ENCODE data around the gene HTRA3. TPM values are rescaled to one million over a fixed set of nuclear protein-coding genes. Genes with fewer than 3 reads are reported as not detected.

The HTRA3 gene
- total RNA-seq, 1 donor, result 0.86 TPM

DNA sequence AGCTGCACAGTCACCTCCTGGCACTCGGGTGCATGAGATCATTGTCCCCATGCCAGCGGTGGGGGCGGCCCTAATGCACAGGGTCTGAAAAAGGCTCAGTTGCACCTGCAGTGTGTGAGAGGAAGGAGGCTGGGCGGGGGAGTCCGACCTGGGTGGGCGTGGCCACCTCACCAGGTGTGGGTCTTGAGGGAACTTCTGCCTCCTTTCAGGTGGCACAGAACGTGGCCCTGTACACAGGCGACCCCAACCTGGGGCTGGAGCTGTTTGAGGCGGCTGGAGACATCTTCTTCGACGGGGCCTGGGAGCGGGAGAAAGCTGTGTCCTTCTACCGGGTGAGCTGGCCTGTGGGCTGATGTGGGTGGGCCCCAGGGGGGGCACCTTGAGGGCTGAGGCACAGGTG lies 34.3 kb upstream of the HTRA3 start:
- H3K4me3 ChIP-seq (ENCODE audit: low read depth, low read length), result no peak overlapping the region
- DNase-seq (ENCODE audit: low read depth), result no peak
- TF ChIP-seq, protein P1, sequence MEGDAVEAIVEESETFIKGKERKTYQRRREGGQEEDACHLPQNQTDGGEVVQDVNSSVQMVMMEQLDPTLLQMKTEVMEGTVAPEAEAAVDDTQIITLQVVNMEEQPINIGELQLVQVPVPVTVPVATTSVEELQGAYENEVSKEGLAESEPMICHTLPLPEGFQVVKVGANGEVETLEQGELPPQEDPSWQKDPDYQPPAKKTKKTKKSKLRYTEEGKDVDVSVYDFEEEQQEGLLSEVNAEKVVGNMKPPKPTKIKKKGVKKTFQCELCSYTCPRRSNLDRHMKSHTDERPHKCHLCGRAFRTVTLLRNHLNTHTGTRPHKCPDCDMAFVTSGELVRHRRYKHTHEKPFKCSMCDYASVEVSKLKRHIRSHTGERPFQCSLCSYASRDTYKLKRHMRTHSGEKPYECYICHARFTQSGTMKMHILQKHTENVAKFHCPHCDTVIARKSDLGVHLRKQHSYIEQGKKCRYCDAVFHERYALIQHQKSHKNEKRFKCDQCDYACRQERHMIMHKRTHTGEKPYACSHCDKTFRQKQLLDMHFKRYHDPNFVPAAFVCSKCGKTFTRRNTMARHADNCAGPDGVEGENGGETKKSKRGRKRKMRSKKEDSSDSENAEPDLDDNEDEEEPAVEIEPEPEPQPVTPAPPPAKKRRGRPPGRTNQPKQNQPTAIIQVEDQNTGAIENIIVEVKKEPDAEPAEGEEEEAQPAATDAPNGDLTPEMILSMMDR (IDR thresholded peaks at IDR 0.05; ENCODE audit: insufficient read depth, low read depth, low read length), result no peak

DNA sequence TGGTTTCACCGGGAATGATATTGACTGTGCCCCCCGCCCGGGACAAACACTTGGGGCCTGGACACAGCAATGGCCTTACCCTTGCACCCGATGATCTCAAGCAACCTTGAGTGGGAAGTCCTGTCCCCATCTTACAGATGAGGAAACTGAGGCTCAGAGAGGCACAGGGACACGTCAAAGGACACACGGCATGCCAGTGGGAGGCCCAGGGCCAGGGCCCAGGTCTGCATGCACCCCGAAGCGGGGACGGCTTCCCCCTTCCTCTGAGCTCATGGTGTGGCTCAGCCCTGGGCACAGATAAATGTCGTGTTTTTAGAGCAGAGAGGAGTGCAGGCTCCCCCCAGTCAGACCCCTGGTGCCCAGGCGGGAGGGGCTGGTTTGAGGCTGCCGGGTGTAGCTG lies 33.9 kb upstream of the HTRA3 start:
- TF ChIP-seq, protein P1 (IDR thresholded peaks at IDR 0.05; ENCODE audit: insufficient read depth, low read depth, low read length), result no peak
- no peak for DNase-seq (ENCODE audit: low read depth)
- H3K4me3 ChIP-seq (ENCODE audit: low read depth, low read length), result no peak overlapping the region

DNA sequence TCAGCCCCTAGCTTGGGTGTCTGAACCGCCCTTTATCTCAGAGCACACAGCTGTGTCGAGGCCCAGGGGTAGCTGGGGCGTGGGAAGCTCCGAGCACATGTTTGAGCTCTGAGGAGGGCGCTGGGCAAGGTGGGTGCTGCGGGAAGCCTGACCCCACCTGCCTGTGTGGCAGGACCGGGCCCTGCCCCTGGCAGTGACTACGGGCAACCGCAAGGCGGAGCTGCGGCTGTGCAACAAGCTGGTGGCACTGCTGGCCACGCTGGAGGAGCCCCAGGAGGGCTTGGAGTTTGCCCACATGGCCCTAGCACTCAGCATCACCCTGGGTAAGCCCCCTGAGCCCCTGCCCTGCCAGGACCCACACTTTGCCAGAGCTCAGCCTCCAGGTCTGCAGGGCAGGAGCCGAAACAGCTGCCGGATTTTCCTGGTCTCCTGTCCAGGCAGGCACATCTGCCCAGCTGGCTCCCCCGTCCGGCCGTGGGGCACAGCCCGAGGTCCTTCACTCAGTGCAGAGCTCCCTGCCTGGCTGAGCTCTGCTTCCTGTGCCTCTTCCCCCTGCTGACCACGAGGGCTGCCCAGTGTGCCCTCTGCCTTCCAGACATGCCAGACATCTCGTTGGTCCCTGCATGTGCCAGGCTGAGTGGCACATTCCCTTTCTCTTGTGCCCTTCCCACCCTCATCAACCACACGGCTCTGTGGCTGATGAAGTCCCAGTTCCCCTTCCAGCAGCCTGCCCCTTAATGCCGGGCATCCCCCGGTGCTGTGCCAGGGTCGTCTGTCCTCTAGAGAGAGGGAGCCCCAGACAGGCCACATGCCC lies 33.2 kb upstream of the HTRA3 start:
- H3K4me3 ChIP-seq (ENCODE audit: low read depth, low read length), result no peak overlapping the region
- no peak for DNase-seq (ENCODE audit: low read depth)
- TF ChIP-seq, protein P1 (IDR thresholded peaks at IDR 0.05; ENCODE audit: insufficient read depth, low read depth, low read length), result no peak

DNA sequence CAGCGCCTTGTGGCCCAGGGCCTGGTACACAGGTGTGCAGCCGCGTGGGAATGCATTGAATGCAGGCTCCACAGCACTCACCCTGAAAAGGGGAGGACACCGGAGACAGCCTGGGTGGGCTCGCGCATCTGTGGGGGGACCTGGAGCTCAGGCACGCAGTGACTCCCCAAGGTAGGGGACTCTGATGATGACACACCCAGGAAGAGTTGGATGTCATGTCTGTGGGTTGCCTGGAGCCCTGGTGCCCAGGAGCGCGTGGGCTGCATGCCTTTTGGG lies 32.7 kb upstream of the HTRA3 start:
- no peak for DNase-seq (ENCODE audit: low read depth)
- TF ChIP-seq, protein P1 (IDR thresholded peaks at IDR 0.05; ENCODE audit: insufficient read depth, low read depth, low read length), result no peak
- H3K4me3 ChIP-seq (ENCODE audit: low read depth, low read length), result no peak overlapping the region

DNA sequence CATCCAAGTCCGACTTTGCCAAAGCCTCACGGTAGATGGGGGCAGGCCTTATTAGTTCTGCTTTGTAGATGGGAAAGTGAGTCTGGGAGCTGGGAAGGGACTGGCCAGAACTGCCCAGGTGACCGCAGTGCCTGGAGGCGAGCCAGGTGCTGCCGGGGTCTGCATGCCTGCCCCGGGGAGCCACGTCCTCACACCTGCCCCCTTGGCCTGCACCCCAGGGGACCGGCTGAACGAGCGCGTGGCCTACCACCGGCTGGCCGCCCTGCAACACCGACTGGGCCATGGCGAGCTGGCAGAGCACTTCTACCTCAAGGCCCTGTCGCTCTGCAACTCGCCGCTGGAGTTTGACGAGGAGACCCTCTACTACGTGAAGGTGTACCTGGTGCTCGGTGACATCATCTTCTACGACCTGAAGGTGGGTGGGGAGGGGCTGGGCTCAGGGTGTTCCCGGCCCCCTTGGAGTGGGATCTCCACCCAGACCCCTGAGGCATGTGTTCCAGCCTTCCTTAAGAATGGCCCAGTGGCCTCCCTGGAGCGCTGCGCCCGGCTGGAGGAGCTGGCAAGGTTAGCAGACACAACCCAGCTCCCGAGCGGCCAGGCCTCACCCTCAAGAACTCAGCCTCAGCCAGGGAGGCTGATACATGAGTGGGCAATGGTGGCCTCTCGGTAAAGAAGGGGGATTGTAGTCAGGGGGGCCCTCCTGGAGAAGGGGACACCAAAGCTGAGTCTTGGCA lies 32.1 kb upstream of the HTRA3 start:
- H3K4me3 ChIP-seq (ENCODE audit: low read depth, low read length), result no peak overlapping the region
- DNase-seq (ENCODE audit: low read depth), result no peak
- TF ChIP-seq, protein P1 (IDR thresholded peaks at IDR 0.05; ENCODE audit: insufficient read depth, low read depth, low read length), result no peak

DNA sequence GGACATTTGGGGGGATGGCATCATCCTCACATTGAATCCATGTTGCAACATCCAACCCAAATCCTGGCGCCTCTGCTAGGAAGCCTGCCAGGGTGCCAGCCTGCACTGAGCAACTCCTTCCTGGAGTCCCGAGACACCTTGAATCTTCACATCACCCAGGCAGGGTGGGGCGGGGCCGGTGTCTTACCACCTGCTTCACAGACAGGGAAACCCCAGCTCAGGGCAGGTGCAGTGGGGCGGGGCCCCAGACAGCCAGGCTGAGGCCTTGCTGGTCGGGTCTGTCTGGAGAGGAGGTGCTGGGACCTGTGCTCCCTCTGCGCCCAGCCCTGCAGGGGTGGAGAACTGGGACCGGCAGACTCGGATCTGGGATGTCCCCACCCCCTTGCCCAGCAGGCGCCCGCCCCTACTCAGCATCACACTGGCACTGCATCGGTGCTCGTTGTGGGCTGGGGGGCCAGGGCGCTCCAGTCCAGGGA lies 31.5 kb upstream of the HTRA3 start:
- TF ChIP-seq, protein P1 (IDR thresholded peaks at IDR 0.05; ENCODE audit: insufficient read depth, low read depth, low read length), result no peak
- DNase-seq (ENCODE audit: low read depth), result no peak
- H3K4me3 ChIP-seq (ENCODE audit: low read depth, low read length), result no peak overlapping the region

Data from fibroblast of villous mesenchyme (primary cell).